RPMI8226 (cell line): ENCODE data around the gene ACVR2B.
A peak's percentile ranks its signal among the peaks of the same experiment; 100 is the strongest.
"Not testable (repeated sequence)": the region's sequence is repeated elsewhere in the genome, so short reads cannot be mapped to it uniquely, and the experiment has no call there.

Experiments
- DNase-seq: peaks from one replicate; pipeline ENCODE4 v3.0.0-alpha.2; 2015

Gene ACVR2B

DNA sequence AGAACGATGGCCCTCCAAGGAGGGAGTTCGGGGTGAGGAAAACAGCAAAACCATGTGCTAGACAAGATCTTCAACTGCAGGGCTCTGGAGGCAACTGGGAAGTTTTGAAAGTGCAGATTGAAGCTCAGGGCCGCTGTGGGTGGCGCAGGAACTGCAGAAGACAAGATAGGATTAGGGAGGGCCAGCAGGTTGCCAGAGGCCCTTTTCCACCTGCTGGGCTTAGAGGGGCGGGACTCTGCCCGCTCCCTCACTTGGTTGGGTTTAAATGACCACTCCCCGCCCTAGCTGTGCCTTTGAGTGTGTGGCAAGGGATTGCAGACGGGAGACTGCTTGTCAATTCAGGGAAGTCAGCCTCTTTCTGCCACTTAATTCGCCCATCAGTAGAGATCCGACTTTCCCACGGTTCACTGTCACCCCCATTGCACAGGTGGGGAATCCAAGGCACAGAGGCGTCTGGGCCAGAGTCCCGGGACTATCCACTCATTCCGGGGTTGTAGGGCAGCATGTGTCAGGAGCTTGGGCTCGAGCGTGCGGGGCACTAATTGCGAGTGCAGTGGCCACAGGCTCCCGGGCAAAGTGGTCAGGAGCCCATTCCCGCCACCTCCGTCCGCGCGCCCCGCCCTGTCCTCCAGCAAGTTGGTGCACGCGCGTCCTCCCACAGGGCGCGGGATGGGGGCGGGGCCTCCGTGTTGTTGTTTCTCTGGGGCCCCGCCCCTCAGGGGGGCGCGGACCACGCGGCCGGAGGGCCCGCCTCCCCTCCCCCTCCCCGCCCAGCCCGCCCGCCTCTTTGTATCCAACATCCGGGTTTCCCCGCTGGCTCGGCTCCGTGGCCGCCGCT lies at the start of gene ACVR2B:
Gene ACVR2B (plus strand): TSS at position 816 of the 838 bp plus-strand sequence. CDS start 433 bp downstream, outside the sequence.
- peak; percentile 89 for DNase-seq

DNA sequence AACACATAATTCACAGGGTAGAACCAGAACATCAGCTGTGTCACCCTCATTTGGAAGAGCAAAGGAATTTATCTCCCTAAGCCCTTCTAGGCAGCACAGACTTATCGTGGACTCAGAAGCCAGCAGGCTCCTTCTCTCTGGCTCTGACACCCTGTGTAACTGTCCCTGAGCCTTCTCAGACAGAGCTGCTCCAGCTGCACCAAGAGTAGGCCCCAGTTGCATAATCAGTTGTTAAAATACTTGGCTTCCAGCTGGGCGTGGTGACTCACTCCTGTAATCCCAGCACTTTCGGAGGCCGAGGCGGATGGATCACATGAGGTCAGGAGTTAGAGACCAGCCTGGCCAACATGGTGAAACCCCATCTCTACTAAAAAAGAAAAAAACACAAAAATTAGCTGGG lies 49.4 kb upstream of the ACVR2B start:
- DNase-seq: no peak

DNA sequence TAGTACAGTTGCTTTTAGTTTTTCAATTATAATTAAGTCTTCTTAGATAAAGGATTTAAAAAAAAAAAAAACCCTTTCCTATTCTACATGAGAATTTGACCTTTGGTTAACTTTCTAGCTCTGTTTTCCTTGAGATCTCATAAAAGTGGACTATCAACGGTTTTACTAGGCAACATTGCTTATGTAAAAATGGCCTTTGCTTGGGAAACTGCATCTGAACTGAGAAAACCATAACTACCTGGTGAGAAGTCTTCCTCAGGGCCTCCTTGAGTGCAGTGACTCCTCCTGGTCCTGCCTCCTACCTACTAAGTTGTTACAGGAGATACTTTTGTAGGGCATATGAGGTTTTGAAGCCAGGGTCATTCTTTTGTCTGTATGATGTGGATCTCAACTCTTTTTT lies 42.1 kb upstream of the ACVR2B start:
- DNase-seq: no peak

DNA sequence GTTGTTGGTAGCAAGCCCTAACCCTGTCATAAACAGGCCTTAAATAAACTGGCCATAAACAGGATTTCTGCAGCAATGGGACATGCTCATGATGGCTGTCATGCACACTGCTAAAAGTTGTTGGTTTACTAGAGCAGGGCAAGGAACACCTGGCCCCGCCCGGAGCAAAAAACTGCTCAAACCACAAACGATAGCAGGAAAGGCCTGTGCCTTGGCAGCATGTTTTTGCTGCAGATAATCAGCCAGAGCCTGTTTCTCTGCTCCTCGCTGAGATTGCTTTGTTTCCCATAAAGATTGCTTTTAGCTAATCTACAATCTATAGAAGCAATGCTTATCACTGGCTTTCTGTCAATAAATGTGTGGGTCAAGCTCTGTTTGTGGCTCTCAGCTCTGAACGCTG lies 32.9 kb upstream of the ACVR2B start:
- DNase-seq: not testable (repeated sequence)

DNA sequence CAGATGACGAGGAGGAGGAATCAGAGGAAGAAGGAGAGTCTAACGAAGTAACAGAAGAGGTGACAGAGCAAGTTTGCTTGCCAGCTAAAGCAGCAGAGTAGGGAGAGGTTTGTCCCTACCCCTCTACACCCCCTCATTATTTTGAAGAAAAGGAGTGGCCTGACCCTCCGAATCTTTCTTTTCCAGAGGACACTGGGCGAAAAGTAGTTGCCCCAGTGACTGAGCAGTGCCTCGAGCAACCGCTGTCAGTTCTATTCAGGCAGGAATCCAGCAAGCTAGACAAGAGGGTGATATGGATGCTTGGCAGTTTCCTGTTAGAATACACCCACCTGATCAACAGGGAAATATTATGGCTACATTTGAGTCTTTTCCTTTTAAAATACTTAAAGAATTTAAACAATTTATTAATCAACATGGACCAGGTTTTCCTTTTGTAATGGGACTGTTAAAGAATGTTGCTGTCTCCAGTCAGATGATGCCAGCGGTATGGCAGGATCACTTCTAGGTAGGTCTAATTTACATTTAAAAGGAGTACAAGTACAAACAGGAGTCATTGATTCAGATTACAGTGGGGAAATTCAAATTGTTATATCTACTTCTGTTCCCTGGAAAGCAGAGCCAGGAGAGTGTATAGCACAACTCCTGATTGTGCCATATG lies 31.9 kb upstream of the ACVR2B start:
- DNase-seq: no peak

DNA sequence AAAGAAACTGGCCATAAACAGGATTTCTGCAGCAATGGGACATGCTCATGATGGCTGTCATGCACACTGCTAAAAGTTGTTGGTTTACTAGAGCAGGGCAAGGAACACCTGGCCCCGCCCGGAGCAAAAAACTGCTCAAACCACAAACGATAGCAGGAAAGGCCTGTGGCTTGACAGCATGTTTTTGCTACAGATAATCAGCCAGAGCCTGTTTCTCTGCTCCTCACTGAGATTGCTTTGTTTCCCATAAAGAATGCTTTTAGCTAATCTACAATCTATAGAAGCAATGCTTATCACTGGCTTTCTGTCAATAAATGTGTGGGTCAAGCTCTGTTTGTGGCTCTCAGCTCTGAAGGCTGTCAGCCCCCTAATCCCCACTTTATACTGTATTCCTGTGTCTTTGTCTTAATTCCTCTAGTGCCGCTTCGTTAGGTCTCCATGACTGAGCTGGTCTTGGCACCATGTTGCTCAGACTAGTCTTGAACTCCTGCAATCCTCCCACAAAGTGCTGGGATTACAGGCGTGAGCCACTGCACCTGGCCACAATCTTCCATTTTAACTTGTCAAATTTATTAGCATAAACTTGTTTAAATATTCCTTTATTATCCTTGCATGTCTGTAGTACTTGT lies 26.8 kb upstream of the ACVR2B start:
- DNase-seq: not testable (repeated sequence)

DNA sequence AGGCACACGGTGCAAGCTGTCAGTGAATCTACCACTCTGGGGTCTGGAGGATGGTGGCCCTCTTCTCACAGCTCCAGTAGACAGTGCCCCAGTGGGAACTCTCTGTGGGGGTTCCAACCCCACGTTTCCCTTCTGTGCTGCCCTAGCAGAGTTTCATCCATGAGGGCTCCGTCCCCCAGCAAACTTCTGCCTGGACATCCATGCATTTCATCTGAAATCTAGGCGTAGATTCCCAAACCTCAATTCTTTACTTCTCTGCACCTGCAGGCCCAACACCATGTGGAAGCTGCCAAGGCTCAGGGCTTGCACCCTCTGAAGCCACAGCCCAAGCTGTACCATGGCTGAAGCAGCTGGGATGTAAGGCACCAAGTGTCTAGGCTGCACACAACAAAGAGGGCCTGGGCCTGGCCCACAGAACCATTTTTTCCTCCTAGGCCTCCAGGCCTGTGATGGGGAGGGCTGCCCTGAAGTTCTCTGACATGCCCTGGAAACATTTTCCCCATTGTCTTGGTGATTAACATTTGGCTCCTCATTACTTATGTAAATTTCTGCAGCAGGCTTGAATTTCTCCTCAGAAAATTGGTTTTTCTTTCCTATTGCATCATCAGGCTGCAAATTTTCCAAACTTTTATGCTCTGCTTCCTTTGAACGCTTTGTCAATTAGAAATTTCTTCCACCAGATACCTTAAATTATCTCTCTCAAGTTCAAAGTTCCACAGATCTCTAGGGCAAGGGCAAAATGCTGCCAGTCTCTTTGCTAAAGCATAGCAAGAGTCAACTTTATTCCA lies 20.6 kb upstream of the ACVR2B start:
- DNase-seq: not testable (repeated sequence)

DNA sequence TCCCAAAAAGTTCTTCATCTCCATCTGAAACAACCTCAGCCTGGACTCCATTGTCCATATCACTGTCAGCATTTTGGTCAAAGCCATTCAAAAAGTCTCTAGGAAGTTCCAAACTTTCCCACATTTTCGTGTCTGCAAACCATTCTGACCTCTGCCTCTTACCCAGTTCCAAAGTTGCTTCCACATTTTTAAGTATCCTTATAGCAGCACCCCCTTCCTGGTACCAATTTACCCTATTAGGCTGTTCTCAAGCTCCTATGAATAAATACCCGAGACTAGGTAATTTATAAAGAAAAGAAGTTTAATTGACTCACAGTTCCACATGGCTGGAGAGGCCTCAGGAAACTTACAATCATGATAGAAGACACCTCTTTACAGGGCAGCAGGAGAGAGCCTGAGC lies 20.0 kb upstream of the ACVR2B start:
- not testable (repeated sequence) for DNase-seq

DNA sequence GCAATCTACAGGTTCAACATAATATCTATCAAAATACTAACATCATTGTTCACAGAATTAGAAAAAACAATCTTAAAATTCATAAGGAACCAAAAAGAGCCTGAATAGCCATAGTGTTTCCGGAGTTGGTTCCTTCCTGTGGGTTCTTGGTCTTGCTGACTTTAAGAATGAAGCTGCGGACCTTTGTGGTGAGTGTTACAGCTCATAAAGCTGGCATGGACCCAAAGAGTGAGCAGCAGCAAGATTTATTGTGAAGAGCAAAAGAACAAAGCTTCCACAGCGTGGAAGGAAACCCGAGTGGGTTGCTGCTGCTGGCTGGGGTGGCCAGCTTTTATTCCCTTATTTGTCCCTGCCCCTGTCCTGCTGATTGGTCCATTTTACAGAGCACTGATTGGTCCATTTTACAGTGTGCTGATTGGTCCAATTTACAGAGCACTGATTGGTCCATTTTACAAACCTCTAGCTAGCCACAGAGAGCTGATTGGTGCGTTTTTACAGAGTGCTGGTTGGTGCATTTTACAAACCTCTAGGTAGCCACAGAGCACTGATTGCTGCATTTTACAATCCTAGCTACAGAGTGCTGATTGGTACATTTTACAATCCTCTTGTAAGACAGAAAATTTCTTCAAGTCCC lies 15.1 kb upstream of the ACVR2B start:
- peak; percentile 74 for DNase-seq

DNA sequence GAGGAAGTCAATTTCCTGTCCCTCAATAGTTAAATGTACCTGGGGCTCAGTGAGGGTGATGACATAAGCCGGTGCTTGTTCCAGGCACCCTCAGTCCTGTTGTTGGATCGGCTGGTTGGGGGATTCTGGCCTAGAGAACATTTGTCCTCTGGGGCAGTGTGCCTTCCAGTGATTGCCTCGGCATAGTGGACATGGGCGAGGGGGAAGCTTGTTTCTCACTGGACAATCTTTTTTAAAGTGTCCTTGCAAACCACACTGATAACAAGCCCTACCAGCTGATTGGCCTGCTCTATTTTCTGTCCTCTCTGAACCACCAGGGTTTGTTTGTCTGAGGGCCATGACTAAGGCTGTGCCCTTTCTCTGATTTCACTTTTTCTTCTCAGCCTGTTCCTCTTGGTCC lies 10.5 kb upstream of the ACVR2B start:
- not testable (repeated sequence) for DNase-seq

DNA sequence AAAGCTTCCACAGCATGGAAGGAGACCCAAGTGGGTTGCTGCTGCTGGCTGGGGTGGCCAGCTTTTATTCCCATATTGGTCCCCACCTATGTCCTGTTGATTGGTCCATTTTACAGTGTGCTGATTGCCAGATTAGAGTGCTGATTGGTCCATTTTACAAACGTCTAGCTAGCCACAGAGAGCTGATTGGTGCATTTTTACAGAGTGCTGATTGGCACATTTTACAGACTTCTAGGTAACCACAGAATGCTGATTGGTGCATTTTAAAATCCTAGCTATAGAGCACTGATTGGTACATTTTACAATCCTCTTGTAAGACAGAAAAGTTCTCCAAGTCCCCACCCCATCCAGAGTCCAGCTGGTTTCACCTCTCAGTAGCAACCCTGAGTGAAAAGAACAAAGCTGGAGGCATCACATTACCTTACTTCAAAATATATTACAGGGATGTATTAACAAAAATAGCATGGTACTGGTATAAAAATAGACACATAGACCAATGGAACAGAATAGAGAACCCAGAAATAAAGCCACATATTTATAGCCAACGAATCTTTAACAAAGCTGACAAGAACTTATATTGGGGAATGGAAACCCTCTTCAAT lies 7.5 kb upstream of the ACVR2B start:
- no peak for DNase-seq

DNA sequence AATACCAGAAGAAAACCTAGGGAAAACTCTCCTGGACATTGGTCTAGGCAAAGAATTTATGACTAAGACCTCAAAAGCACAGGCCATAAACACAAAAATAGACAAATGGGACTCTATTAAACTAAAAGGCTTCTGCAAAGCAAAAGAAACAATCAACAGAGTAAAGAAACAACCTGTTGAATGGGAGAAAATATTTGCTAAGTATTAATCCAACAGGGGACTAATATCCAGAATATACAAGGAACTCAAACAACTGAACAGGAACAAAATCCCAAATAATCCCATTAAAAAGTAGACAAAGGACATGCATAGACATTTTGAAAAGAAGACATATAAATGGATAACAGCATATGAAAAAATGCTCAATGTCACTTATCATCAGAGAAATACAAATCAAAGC lies 6.9 kb upstream of the ACVR2B start:
- no peak for DNase-seq

DNA sequence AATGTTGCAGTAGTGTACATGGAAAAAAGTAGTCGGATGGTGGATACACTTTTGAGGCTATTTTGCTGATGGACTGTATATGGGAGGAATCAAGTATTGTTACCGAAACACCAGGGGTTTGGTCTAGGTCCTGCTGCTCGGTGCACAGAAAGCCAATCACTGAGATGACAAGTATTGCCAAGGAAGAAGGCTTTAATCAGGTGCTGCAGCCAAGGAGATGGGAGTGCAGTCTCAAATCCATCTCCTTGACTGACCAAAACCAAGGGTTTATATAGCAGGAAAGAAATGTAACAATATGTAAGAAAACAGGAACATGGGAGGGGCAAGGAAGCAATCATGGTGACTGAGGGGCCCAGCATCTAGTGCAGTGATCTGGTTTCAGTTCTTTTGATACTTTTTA lies 2.8 kb upstream of the ACVR2B start:
- DNase-seq: no peak

DNA sequence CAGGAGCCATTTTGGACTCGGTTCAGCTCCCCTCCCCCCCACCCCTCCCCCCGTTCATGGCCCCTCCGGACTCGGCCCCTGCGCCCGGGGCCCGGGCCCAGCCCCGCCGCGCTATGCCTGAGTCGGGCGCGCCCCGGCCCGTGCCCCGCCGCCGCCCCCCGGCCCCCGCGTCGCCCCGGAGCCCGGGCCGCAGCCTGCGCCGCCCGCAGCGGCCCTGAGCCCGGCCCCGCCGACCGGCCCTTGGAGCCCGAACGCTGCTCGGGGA lies 155 bp downstream of the ACVR2B start:
- DNase-seq: no peak

DNA sequence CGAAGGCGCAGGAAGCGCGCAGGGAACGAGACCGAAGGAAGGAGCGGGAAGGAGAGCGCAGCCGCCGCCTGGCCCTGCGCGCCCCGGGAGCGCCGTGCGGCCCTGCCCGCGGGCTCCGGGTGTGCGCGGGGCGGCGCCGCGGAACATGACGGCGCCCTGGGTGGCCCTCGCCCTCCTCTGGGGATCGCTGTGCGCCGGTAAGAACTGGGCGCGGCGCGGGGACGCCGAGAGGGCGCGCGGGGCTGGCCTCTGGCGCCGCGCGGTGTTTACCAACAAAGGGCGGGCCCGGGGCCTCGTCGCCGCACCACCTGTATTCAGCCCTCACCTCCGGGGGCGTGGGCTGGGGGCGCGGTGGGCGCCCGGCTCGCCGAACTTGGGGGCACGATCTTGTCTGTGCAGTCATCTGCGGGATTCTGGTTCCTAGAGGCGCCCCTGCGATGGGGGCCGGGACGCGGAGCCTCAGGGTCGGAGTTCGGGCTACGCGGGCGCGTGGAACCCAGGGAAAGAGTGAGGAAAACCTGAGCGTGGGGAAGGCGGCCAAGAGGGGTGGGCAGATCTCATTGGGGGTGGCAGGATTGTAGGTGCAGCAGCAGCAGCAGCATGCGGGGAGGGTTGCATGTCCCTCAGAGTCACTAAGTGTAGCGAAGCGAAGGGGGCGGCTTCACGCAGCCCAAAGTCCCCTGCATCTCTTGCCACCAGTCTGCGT lies 641 bp downstream of the ACVR2B start:
- peak; percentile 61 for DNase-seq

DNA sequence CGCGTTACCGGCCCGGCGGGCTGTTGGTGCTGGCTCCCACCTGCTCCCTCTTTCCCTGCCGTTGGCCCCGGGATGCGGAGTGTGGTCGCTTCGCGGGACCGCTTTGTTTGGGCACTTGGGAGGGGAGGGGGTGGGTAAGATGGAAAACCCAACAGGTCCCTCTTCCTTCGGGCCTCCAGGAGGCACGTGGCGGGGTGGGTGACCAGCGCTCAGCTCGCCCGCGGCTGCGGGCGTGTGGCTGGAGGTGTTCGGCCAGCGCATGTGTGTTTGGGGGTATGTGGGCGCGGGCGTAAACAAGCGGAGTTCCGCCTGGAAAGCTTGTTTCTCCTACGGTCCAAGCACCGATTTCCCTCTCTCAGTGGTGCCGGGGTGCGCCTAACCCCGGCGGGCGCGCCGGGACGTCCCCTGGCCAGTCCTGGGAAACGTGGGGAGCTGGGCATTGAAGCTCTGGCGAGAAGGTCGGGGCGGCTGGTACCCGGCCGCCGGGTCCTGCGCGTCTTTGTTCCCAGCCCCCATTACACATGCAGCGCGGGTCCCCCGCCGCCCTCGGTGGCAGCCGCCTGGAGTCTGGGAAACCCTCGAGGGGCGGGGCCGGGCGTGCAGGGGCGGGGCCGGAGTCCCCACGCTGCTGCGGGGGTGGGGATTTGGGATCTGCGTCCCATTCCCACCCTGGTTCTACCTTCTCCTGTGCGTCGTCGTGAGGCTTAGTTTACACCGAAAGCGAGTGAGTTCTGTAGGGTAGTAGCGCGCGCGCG lies 1.4 kb downstream of the ACVR2B start:
- peak; percentile 80 for DNase-seq

DNA sequence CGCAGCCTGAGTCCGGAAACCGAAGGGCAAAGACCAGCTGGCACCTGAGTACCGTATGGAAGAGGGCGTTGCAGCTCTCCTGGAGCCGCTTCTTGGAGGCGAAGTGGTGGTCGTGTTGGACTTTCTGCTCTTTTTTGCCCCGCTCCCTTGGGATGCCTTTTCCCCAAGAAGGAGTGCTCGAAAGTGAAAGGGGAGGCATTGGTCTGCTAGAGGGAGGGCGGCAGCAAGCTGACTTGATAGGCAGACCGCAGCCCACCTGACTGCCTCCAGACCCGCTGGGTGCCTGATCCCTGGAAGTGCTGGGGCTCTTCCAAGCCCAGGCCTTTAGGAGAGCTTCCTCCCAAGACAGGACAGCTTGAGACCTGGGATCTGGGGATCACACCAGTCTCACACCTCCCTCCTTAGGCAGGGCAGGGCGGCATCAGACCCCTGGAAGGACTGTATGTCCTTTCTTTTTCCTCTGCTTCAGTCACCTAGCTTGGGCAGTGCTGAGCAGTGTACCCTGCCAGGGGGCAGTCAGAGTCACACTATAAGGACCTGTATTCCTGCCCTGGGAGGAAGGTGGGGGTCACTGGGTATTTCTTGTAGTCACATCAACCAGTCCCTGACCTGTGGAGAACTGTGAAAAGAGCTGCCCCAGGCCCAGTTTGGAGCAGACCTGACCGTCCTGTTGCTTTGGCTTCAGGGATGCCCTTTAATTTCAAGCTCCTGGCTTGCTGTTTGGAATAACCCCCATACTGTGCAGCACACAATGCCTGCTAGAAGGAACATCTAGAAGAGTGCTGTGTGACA lies 2.1 kb downstream of the ACVR2B start:
- no peak for DNase-seq

DNA sequence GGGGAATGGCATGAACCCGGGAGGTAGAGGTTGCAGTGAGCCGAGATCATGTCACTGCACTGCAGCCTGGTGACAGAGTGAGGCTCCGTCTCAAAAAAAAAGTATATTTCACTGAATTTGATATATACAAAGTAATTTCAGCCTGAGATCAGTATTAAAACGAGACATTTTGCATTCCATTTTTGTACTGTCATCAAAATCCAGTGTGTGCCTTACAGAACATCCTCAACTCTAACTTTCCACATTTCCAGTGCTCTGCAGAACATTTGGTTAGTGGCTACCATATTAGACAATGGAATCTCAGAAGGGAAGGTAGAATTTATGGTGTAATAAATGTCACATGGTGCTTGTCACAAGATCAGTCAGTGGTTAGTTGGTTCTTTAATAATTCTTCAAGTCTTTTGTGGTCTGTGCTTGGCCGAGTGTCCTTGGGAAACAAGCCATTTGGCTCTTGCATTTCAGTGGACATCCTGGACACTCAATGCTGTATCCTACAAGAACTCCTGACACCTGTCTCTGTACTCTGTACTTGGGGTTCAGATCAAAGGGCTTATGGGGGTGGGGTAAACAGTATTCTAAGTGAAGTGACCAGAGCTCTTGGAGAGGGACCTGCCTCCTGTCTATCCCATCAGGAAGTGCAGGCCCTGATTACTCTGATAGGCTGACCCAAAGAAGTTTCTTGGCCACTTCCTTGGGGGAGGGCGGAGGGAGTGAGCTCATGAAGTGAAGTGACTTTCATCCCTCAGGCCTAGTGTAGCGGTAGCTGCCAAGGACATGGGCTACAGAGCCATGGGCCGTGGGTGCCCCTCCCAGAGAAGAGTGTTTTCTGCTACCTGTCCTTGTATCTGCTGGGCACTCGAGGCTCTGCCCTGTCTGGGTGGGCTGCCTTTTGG lies 3.7 kb downstream of the ACVR2B start:
- no peak for DNase-seq
